ENCODE data around the gene TTLL11.
A peak's percentile ranks its signal among the peaks of the same experiment; 100 is the strongest.

The TTLL11 gene

GRCh38 chr9:121781145-121781548 is 312.0 kb downstream of the TTLL11 start:
- H3K27ac ChIP-seq = no peak overlapping the region
- no peak for DNase-seq
- in situ Hi-C loops (cut with HindIII; ENCODE audit: low pct_ligation_motif_present, low sequenced_read_pairs) = no loop called here
- no peak overlapping the region for H3K4me3 ChIP-seq (ENCODE audit: low read depth, low read length)
- no peak for TF ChIP-seq CTCF (IDR thresholded peaks at IDR 0.05; ENCODE audit: low read depth, low read length, missing control alignments)
- peaks cover 24% of the 10 kb centered on the region for H3K36me3 ChIP-seq (replicated peaks)
- H3K27me3 ChIP-seq (replicated peaks) = no peaks in the 10 kb centered on the region

- peaks cover 24% of the 10 kb centered on the region for H3K36me3 ChIP-seq (replicated peaks)
- no peak for TF ChIP-seq CTCF (IDR thresholded peaks at IDR 0.05; ENCODE audit: low read depth, low read length, missing control alignments)
- H3K4me3 ChIP-seq (ENCODE audit: low read depth, low read length) = no peak overlapping the region
- no peaks in the 10 kb centered on the region for H3K27me3 ChIP-seq (replicated peaks)
- no peak for DNase-seq
- in situ Hi-C loops (cut with HindIII; ENCODE audit: low pct_ligation_motif_present, low sequenced_read_pairs) = no loop called here
- peak overlapping the region; percentile 54 for H3K27ac ChIP-seq
Measured at GRCh38 chr9:121780177-121781040, 312.7 kb downstream of the TTLL11 start.

GRCh38 chr9:121779381-121780117 is 313.6 kb downstream of the TTLL11 start:
- DNase-seq = peak; percentile 72
- in situ Hi-C loops (cut with HindIII; ENCODE audit: low pct_ligation_motif_present, low sequenced_read_pairs) = no loop called here
- Histone ChIP-seq H3K4me3 (ENCODE audit: low read depth, low read length) (no peak overlapping the region), H3K27me3 (replicated peaks) (no peaks in the 10 kb centered on the region), H3K36me3 (replicated peaks) (peaks cover 24% of the 10 kb centered on the region), H3K27ac (peak overlapping the region; percentile 54)
- no peak for TF ChIP-seq CTCF (IDR thresholded peaks at IDR 0.05; ENCODE audit: low read depth, low read length, missing control alignments)

GRCh38 chr9:121778252-121779225 is 314.6 kb downstream of the TTLL11 start:
- no peak overlapping the region for H3K4me3 ChIP-seq (ENCODE audit: low read depth, low read length)
- in situ Hi-C loops (cut with HindIII; ENCODE audit: low pct_ligation_motif_present, low sequenced_read_pairs) = no loop called here
- H3K27me3 ChIP-seq (replicated peaks) = no peaks in the 10 kb centered on the region
- no peak for TF ChIP-seq CTCF (IDR thresholded peaks at IDR 0.05; ENCODE audit: low read depth, low read length, missing control alignments)
- H3K27ac ChIP-seq = peak overlapping the region; percentile 54
- H3K36me3 ChIP-seq (replicated peaks) = peaks cover 22% of the 10 kb centered on the region
- DNase-seq = no peak

- no peaks in the 10 kb centered on the region for H3K27me3 ChIP-seq (replicated peaks)
- peaks cover 22% of the 10 kb centered on the region for H3K36me3 ChIP-seq (replicated peaks)
- H3K4me3 ChIP-seq (ENCODE audit: low read depth, low read length) = no peak overlapping the region
- DNase-seq = no peak
- no peak for TF ChIP-seq CTCF (IDR thresholded peaks at IDR 0.05; ENCODE audit: low read depth, low read length, missing control alignments)
- in situ Hi-C loops (cut with HindIII; ENCODE audit: low pct_ligation_motif_present, low sequenced_read_pairs) = no loop called here
- no peak overlapping the region for H3K27ac ChIP-seq
Measured at GRCh38 chr9:121776739-121777637, 316.1 kb downstream of the TTLL11 start.
